PC-3 (cell line): ENCODE measurements around the gene HCFC1R1. TPM values are rescaled to one million over a fixed set of nuclear protein-coding genes. Genes with fewer than 3 reads are reported as not detected.

Source experiments
- ATAC-seq: fragments of 200-7000 bp; cut with Tn5 transposase; 2 replicates; pipeline ENCODE4 v1.9.1; 2020; ENCODE audit warnings: mild to moderate bottlenecking, moderate library complexity
- BruUV-seq: library from RNA; stranded (reverse); fragments of 400-500 nt; replicated peaks from 2 replicates; lab custom pipeline; 2021; lab: Mats Ljungman, UMichigan
- CTCF ChIA-PET: fragments of 300-600 bp; sonication (Branson Sonifier 250); formaldehyde crosslinking; loops from one replicate; lab custom pipeline; 2022; ENCODE audit warnings: antibody characterized with exemption; lab: Charles Lee
- POLR2A ChIA-PET: fragments of 300-600 bp; sonication (Branson Sonifier 250); formaldehyde crosslinking; loops from one replicate; lab custom pipeline; 2022; ENCODE audit warnings: antibody characterized with exemption; ENCODE audit not compliant: unreplicated experiment; lab: Charles Lee
- DNase-seq: peaks from one replicate; pipeline ENCODE4 v3.0.0-alpha.2; 2015
- H2AFZ ChIP-seq: fragments of 300-600 bp; sonication (generic); 2 replicates; pipeline ENCODE4 v1.6.0; 2016; ENCODE audit warnings: antibody characterized with exemption, low read length
- H3F3A ChIP-seq: fragments of 300-600 bp; sonication (generic); one replicate; pipeline ENCODE4 v1.6.0; 2017; ENCODE audit warnings: antibody characterized with exemption, low read length, control low read depth, mild to moderate bottlenecking; ENCODE audit not compliant: unreplicated experiment
- H3K27ac ChIP-seq: fragments of 300-600 bp; sonication (generic); 2 replicates; pipeline ENCODE4 v1.5.1; 2016; ENCODE audit warnings: mild to moderate bottlenecking, low read length
- H3K27me3 ChIP-seq: fragments of 300-600 bp; sonication (generic); 2 replicates; pipeline ENCODE4 v1.6.1; 2016; ENCODE audit warnings: low read length, mixed read lengths
- H3K36me3 ChIP-seq: fragments of 300-600 bp; sonication (generic); 2 replicates; pipeline ENCODE4 v1.6.1; 2016; ENCODE audit warnings: low read depth, mixed run types, low read length, mixed read lengths
- H3K4me1 ChIP-seq: fragments of 300-600 bp; sonication (generic); 2 replicates; pipeline ENCODE4 v1.5.1; 2016; ENCODE audit warnings: low read length; ENCODE audit not compliant: insufficient read depth
- H3K4me2 ChIP-seq: fragments of 300-600 bp; sonication (generic); 2 replicates; pipeline ENCODE4 v1.6.0; 2016; ENCODE audit warnings: low read length
- H3K4me3 ChIP-seq: fragments of 300-600 bp; sonication (generic); 2 replicates; pipeline ENCODE4 v1.5.1; 2016; ENCODE audit warnings: mild to moderate bottlenecking, low read length, mixed read lengths
- H3K79me2 ChIP-seq: fragments of 300-600 bp; sonication (generic); 2 replicates; pipeline ENCODE4 v1.6.1; 2017; ENCODE audit warnings: low read length, mixed read lengths
- H3K9ac ChIP-seq: fragments of 300-600 bp; sonication (generic); 2 replicates; pipeline ENCODE4 v1.6.0; 2016; ENCODE audit warnings: mild to moderate bottlenecking, low read length
- H3K9me2 ChIP-seq: fragments of 300-600 bp; sonication (generic); replicated peaks from 2 replicates; pipeline ENCODE4 v1.6.1; 2016; ENCODE audit warnings: mixed run types, low read length, mixed read lengths
- H3K9me3 ChIP-seq: fragments of 300-600 bp; sonication (generic); 2 replicates; pipeline ENCODE4 v1.6.1; 2016; ENCODE audit warnings: low read length, mixed read lengths
- H4K20me1 ChIP-seq: fragments of 300-600 bp; sonication (generic); 2 replicates; pipeline ENCODE4 v1.6.1; 2016; ENCODE audit warnings: low read length, mixed read lengths
- CTCF ChIP-seq: fragments of 300-600 bp; sonication (generic); conservative IDR thresholded peaks from 2 replicates; pipeline ENCODE4 v1.5.1; 2017; ENCODE audit warnings: antibody characterized with exemption, low read depth, mild to moderate bottlenecking, low read length
- EZH2 ChIP-seq: fragments of 300-600 bp; sonication (generic); IDR thresholded peaks from one replicate; pipeline ENCODE4 v1.6.1; 2017; ENCODE audit warnings: antibody characterized with exemption, mild to moderate bottlenecking, low read length; ENCODE audit not compliant: unreplicated experiment
- EZH2phosphoT487 ChIP-seq: fragments of 300-600 bp; sonication (generic); IDR thresholded peaks from 2 replicates; pipeline ENCODE4 v1.6.1; 2018; ENCODE audit warnings: mild to moderate bottlenecking, antibody characterized with exemption, low read length, borderline replicate concordance
- intact Hi-C: fragments of 100-400 bp; cut with micrococcal nuclease; formaldehyde crosslinking; loops from 2 replicates; pipeline ENCODE4 v1.9.0; 2023
- total RNA-seq: library from RNA; depleted of rRNA; stranded (reverse); fragments of >200 nt; gene quantifications from 2 replicates; pipeline ENCODE4 v1.2.3, GENCODE V29; 2014

The HCFC1R1 gene
- total RNA-seq, 1 experiment from 2014 or later = 56.4 TPM

GRCh38 chr16:3022684-3023414 is 893 bp downstream of the HCFC1R1 start:
- intact Hi-C loops = no loop called here
- Histone ChIP-seq H2AFZ (no peak overlapping the region), H3K4me3 (peak overlapping the region; percentile 94), H3F3A (no peaks in the 10 kb centered on the region), H3K9ac (peak overlapping the region; percentile 91), H3K4me1 (peaks cover 22% of the 10 kb centered on the region), H3K4me2 (peak overlapping the region; percentile 99), H3K27me3 (no peaks in the 10 kb centered on the region), H3K79me2 (peaks cover 12% of the 10 kb centered on the region), H3K36me3 (peaks cover 10% of the 10 kb centered on the region), H3K27ac (peak overlapping the region; percentile 100), H3K9me2 (no peaks in the 10 kb centered on the region), H4K20me1 (no peaks in the 10 kb centered on the region), H3K9me3 (no peaks in the 10 kb centered on the region)
- CTCF ChIA-PET = interaction anchor here (0.5 to 1.8 kb wide), 3 partner anchors 9 to 13 kb away, joined by 3 to 6 read pairs (median 3); no protein-coding TSS in a partner anchor
- peak; percentile 0 for ATAC-seq
- TF ChIP-seq EZH2 (no peak), EZH2phosphoT487 (no peak), CTCF (no peak)
- BruUV-seq = no TSS peak
- POLR2A ChIA-PET = interaction anchor here (0.6 to 0.8 kb wide), 2 partner anchors 13 to 1408 kb away, joined by 3 to 5 read pairs; no protein-coding TSS in a partner anchor
- DNase-seq = no peak

- Histone ChIP-seq H3K9ac (peak overlapping the region; percentile 91), H3K4me2 (peak overlapping the region; percentile 99), H3K27ac (peak overlapping the region; percentile 100), H3K9me2 (no peaks in the 10 kb centered on the region), H3F3A (no peaks in the 10 kb centered on the region), H3K4me3 (peak overlapping the region; percentile 94), H3K36me3 (peaks cover 10% of the 10 kb centered on the region), H3K79me2 (peaks cover 12% of the 10 kb centered on the region), H3K4me1 (peaks cover 18% of the 10 kb centered on the region), H2AFZ (no peak overlapping the region), H4K20me1 (no peaks in the 10 kb centered on the region), H3K9me3 (no peaks in the 10 kb centered on the region), H3K27me3 (no peaks in the 10 kb centered on the region)
- ATAC-seq = peak; percentile 6
- no peak for TF ChIP-seq CTCF
- TF ChIP-seq EZH2phosphoT487 = 0 out of 2 replicates have a peak, but pooled peaks have one; percentile 1
- DNase-seq = peak; percentile 89
- intact Hi-C loops = no loop called here
- BruUV-seq = TSS peak; percentile 55
- POLR2A ChIA-PET = interaction anchor here (0.5 to 0.8 kb wide), 3 partner anchors 12 to 63 kb away, joined by 3 to 6 read pairs (median 3); no protein-coding TSS in a partner anchor
- CTCF ChIA-PET = interaction anchor here (1.8 kb wide), 1 partner anchor 12 kb away, joined by 6 read pairs; no protein-coding TSS in a partner anchor
These were observed 1.5 kb downstream of the HCFC1R1 start for GRCh38 chr16:3022208-3022683.
